Mesenchymal stem cell (in vitro differentiated cells and primary cell): ENCODE data around the gene PBX1.

Source experiments
- DNase-seq: peaks from one replicate; pipeline ENCODE4 v3.0.0-alpha.2; 2013
- H2AFZ ChIP-seq: one replicate; pipeline ENCODE4 v1.6.1; 2013; ENCODE audit warnings: low read depth, mild to moderate bottlenecking, control low read depth, inconsistent platforms, low read length, moderate library complexity
- H2AK5ac ChIP-seq: 2 replicates; pipeline ENCODE4 v1.6.1; 2013; ENCODE audit warnings: low read length, moderate library complexity, mild to moderate bottlenecking, inconsistent platforms; ENCODE audit not compliant: severe bottlenecking
- H2BK120ac ChIP-seq: one replicate; pipeline ENCODE4 v1.6.1; 2013; ENCODE audit warnings: low read depth, mild to moderate bottlenecking, inconsistent platforms, low read length, moderate library complexity
- H2BK12ac ChIP-seq, 2 experiments: one replicate each; pipeline ENCODE4 v1.6.1; 2013; ENCODE audit warnings: inconsistent platforms in 2 of 2, low read length in 2 of 2, mild to moderate bottlenecking in 2 of 2, moderate library complexity in 2 of 2, control low read depth in 1 of 2
- H2BK15ac ChIP-seq: one replicate; pipeline ENCODE4 v1.6.1; 2013; ENCODE audit warnings: mild to moderate bottlenecking, low read depth, inconsistent platforms; ENCODE audit not compliant: poor library complexity, severe bottlenecking
- H2BK5ac ChIP-seq: 2 replicates; pipeline ENCODE4 v1.6.1; 2013; ENCODE audit warnings: low read depth, mild to moderate bottlenecking, low read length, control low read depth, inconsistent platforms; ENCODE audit not compliant: poor library complexity, severe bottlenecking
- H3K14ac ChIP-seq, 2 experiments: one replicate each; pipeline ENCODE4 v1.6.1; 2013; ENCODE audit warnings: inconsistent platforms in 2 of 2, low read length in 2 of 2, control low read depth in 1 of 2, mild to moderate bottlenecking in 1 of 2, moderate library complexity in 1 of 2
- H3K18ac ChIP-seq, 2 experiments: one replicate each; pipeline ENCODE4 v1.6.1; 2013; ENCODE audit warnings: inconsistent platforms in 2 of 2, low read length in 2 of 2, control low read depth in 1 of 2, low read depth in 1 of 2, mild to moderate bottlenecking in 1 of 2
- H3K23ac ChIP-seq, 2 experiments: one replicate each; pipeline ENCODE4 v1.6.1; 2013; ENCODE audit warnings: inconsistent platforms in 2 of 2, low read length in 2 of 2, mild to moderate bottlenecking in 2 of 2, moderate library complexity in 2 of 2, control low read depth in 1 of 2
- H3K27ac ChIP-seq: 2 replicates; pipeline ENCODE4 v1.5.1; 2013; ENCODE audit warnings: mild to moderate bottlenecking, moderate library complexity, low read length, control low read depth, inconsistent platforms; ENCODE audit not compliant: poor library complexity, severe bottlenecking
- H3K27me3 ChIP-seq, 2 experiments: 2 replicates each; pipeline versions ENCODE4 v1.6.1 to v1.7.0; 2013; ENCODE audit warnings: low read length in 2 of 2, mild to moderate bottlenecking in 2 of 2, moderate library complexity in 2 of 2, control low read depth in 1 of 2, inconsistent platforms in 1 of 2; ENCODE audit not compliant: control insufficient read depth in 1 of 2, insufficient read depth in 1 of 2
- H3K36me3 ChIP-seq, 2 experiments: 2 replicates each; pipeline versions ENCODE4 v1.6.1 to v1.7.0; 2013; ENCODE audit warnings: low read length in 2 of 2, control low read depth in 1 of 2, inconsistent platforms in 1 of 2, low read depth in 1 of 2, mild to moderate bottlenecking in 1 of 2; ENCODE audit not compliant: insufficient read depth in 2 of 2, control insufficient read depth in 1 of 2
- H3K4ac ChIP-seq, 2 experiments: one replicate each; pipeline ENCODE4 v1.6.1; 2013; ENCODE audit warnings: inconsistent platforms in 2 of 2, low read length in 2 of 2, mild to moderate bottlenecking in 2 of 2, moderate library complexity in 2 of 2, control low read depth in 1 of 2, low read depth in 1 of 2
- H3K4me1 ChIP-seq: 2 replicates; pipeline ENCODE4 v1.6.1; 2013; ENCODE audit warnings: low read depth, low read length, control low read depth; ENCODE audit not compliant: control insufficient read depth, insufficient read depth
- H3K4me2 ChIP-seq: 2 replicates; pipeline ENCODE4 v1.6.1; 2013; ENCODE audit warnings: low read length, mild to moderate bottlenecking, inconsistent platforms; ENCODE audit not compliant: poor library complexity, severe bottlenecking
- H3K4me3 ChIP-seq, 2 experiments: 2 replicates each; pipeline versions ENCODE4 v1.5.1 to v1.7.0; 2013; ENCODE audit warnings: low read length in 2 of 2, mild to moderate bottlenecking in 2 of 2, control low read depth in 1 of 2, low read depth in 1 of 2; ENCODE audit not compliant: insufficient read depth in 1 of 2
- H3K79me1 ChIP-seq: replicated peaks from 2 replicates; pipeline ENCODE4 v1.6.1; 2013; ENCODE audit warnings: mild to moderate bottlenecking, control low read depth, low read length, inconsistent platforms; ENCODE audit not compliant: poor library complexity, severe bottlenecking
- H3K9ac ChIP-seq: 2 replicates; pipeline ENCODE4 v1.7.0; 2013; ENCODE audit warnings: mild to moderate bottlenecking, low read length, moderate library complexity
- H3K9me3 ChIP-seq: 2 replicates; pipeline ENCODE4 v1.7.0; 2013; ENCODE audit warnings: mild to moderate bottlenecking, low read length; ENCODE audit not compliant: control insufficient read depth
- H4K8ac ChIP-seq: one replicate; pipeline ENCODE4 v1.6.1; 2013; ENCODE audit warnings: inconsistent platforms, mild to moderate bottlenecking, low read length, moderate library complexity
- H4K91ac ChIP-seq: one replicate; pipeline ENCODE4 v1.6.1; 2013; ENCODE audit warnings: mild to moderate bottlenecking, low read length, inconsistent platforms
- WGBS: methylation state at CpG from one replicate; pipeline ENCODE4 v1.1.7; 2013; ENCODE audit warnings: mixed read lengths; 5-methylcytosine and 5-hydroxymethylcytosine counted together

PBX1 gene

GRCh38 chr1:164628772-164629171 lies 69.8 kb downstream of the PBX1 start:
- Histone ChIP-seq H4K91ac (no peak overlapping the region), H3K4me2 (no peak overlapping the region), H3K9ac (no peak overlapping the region), H2BK120ac (no peak overlapping the region), H4K8ac (no peak overlapping the region), H3K27ac (no peak overlapping the region), H3K4me3 (no peak overlapping the region), H3K79me1 (peaks cover 6% of the 10 kb centered on the region), H2BK12ac (no peak overlapping the region), H3K14ac (no peak overlapping the region), H3K36me3 (peaks cover 0 to 34% of the 10 kb centered on the region in 2 experiments), H3K9me3 (no peaks in the 10 kb centered on the region), H3K4me1 (no peaks in the 10 kb centered on the region), H2AFZ (no peak overlapping the region), H3K18ac (no peak overlapping the region), H3K23ac (no peak overlapping the region), H3K4ac (no peak overlapping the region), H2BK15ac (no peak overlapping the region), H3K27me3 (no peaks in the 10 kb centered on the region), H2AK5ac (no peak overlapping the region), H2BK5ac (no peak overlapping the region)
- WGBS, result 93% methylated on average over 7 of the region's 7 CpGs
- DNase-seq, result no peak

- Histone ChIP-seq H2BK5ac (no peak overlapping the region), H3K36me3 (peaks cover 0 to 39% of the 10 kb centered on the region in 2 experiments), H2BK15ac (no peak overlapping the region), H4K91ac (no peak overlapping the region), H3K18ac (no peak overlapping the region), H2AK5ac (no peak overlapping the region), H2AFZ (no peak overlapping the region), H4K8ac (no peak overlapping the region), H3K4ac (no peak overlapping the region), H3K4me3 (no peak overlapping the region), H2BK120ac (no peak overlapping the region), H3K4me2 (no peak overlapping the region), H3K27ac (no peak overlapping the region), H3K23ac (no peak overlapping the region), H3K4me1 (no peaks in the 10 kb centered on the region), H3K9ac (no peak overlapping the region), H3K79me1 (peaks cover 11% of the 10 kb centered on the region), H3K9me3 (no peaks in the 10 kb centered on the region), H2BK12ac (no peak overlapping the region), H3K27me3 (no peaks in the 10 kb centered on the region), H3K14ac (no peak overlapping the region)
- no peak for DNase-seq
- WGBS, result 96% methylated on average over 7 of the region's 8 CpGs
Measured at GRCh38 chr1:164629971-164630370, 71.0 kb downstream of the PBX1 start.

- Histone ChIP-seq H3K9ac (no peak overlapping the region), H3K4ac (no peak overlapping the region), H4K91ac (no peak overlapping the region), H2BK15ac (no peak overlapping the region), H3K4me3 (no peak overlapping the region), H3K23ac (no peak overlapping the region), H3K9me3 (no peaks in the 10 kb centered on the region), H2AK5ac (no peak overlapping the region), H2BK5ac (no peak overlapping the region), H3K27ac (no peak overlapping the region), H3K4me1 (peaks cover 4% of the 10 kb centered on the region), H3K27me3 (no peaks in the 10 kb centered on the region), H2BK12ac (no peak overlapping the region), H3K4me2 (no peak overlapping the region), H3K14ac (no peak overlapping the region), H2AFZ (no peak overlapping the region), H3K36me3 (peaks cover 0 to 39% of the 10 kb centered on the region in 2 experiments), H2BK120ac (no peak overlapping the region), H4K8ac (no peak overlapping the region), H3K79me1 (peaks cover 9% of the 10 kb centered on the region), H3K18ac (no peak overlapping the region)
- no peak for DNase-seq
- 91% methylated on average over 1 of the region's 3 CpGs for WGBS
Measured at GRCh38 chr1:164630626-164631396, 71.8 kb downstream of the PBX1 start.

GRCh38 chr1:164631751-164632150 lies 72.8 kb downstream of the PBX1 start:
- H3K23ac ChIP-seq, result no peak overlapping the region
- H3K79me1 ChIP-seq, result peaks cover 8% of the 10 kb centered on the region
- H2BK120ac ChIP-seq, result no peak overlapping the region
- no peak overlapping the region for H3K27ac ChIP-seq
- H3K9ac ChIP-seq, result no peak overlapping the region
- no peak overlapping the region for H3K18ac ChIP-seq
- 96% methylated on average over 7 of the region's 7 CpGs for WGBS
- H2BK5ac ChIP-seq, result no peak overlapping the region
- peaks cover 0 to 31% of the 10 kb centered on the region in 2 experiments for H3K36me3 ChIP-seq
- no peak for DNase-seq
- no peak overlapping the region for H2AK5ac ChIP-seq
- H3K27me3 ChIP-seq, result no peaks in the 10 kb centered on the region
- H3K9me3 ChIP-seq, result no peaks in the 10 kb centered on the region
- no peak overlapping the region for H2BK12ac ChIP-seq
- H3K4me1 ChIP-seq, result peaks cover 6% of the 10 kb centered on the region
- no peak overlapping the region for H3K4ac ChIP-seq
- no peak overlapping the region for H3K4me2 ChIP-seq
- no peak overlapping the region for H4K91ac ChIP-seq
- H4K8ac ChIP-seq, result no peak overlapping the region
- no peak overlapping the region for H2AFZ ChIP-seq
- no peak overlapping the region for H3K4me3 ChIP-seq
- no peak overlapping the region for H2BK15ac ChIP-seq
- H3K14ac ChIP-seq, result no peak overlapping the region
